H7 (cell line): Measurements from ENCODE around the gene ZNF23. TPM values are rescaled to one million over a fixed set of nuclear protein-coding genes. Genes with fewer than 3 reads are reported as not detected.
A peak's percentile ranks its signal among the peaks of the same experiment; 100 is the strongest.

Source experiments
- DNase-seq: peaks from one replicate; pipeline ENCODE4 v3.0.0; 2012
- H3K27me3 ChIP-seq: 2 replicates; pipeline ENCODE4 v1.6.0; 2011; ENCODE audit warnings: mild to moderate bottlenecking, low read length; ENCODE audit not compliant: control insufficient read depth, insufficient read depth
- H3K36me3 ChIP-seq: replicated peaks from 2 replicates; pipeline ENCODE4 v1.5.1; 2011; ENCODE audit warnings: low read length; ENCODE audit not compliant: control insufficient read depth, insufficient read depth
- H3K4me3 ChIP-seq: 2 replicates; pipeline ENCODE4 v1.5.1; 2011; ENCODE audit warnings: low read depth, mild to moderate bottlenecking, control low read depth, low read length, moderate library complexity; ENCODE audit not compliant: insufficient read depth
- total RNA-seq: library from RNA; depleted of rRNA; stranded (reverse); fragments of >200 nt; shearing (Covaris generic); gene quantifications from 2 replicates; pipeline ENCODE4 v1.2.3, GENCODE V29; 2014; rRNA removed

ZNF23 gene
- total RNA-seq, 1 experiment from 2014 or later, result 9.8 TPM

GRCh38 chr16:71406724-71407123 is 55.3 kb downstream of the ZNF23 start:
- no peak for DNase-seq
- Histone ChIP-seq H3K27me3 (no peaks in the 10 kb centered on the region), H3K36me3 (no peaks in the 10 kb centered on the region), H3K4me3 (no peak overlapping the region)

- Histone ChIP-seq H3K27me3 (no peaks in the 10 kb centered on the region), H3K36me3 (no peaks in the 10 kb centered on the region), H3K4me3 (no peak overlapping the region)
- DNase-seq, result no peak
These were observed 55.7 kb downstream of the ZNF23 start for GRCh38 chr16:71406316-71406715.

GRCh38 chr16:71404364-71404763 is 57.7 kb downstream of the ZNF23 start:
- Histone ChIP-seq H3K4me3 (no peak overlapping the region), H3K36me3 (no peaks in the 10 kb centered on the region), H3K27me3 (no peaks in the 10 kb centered on the region)
- no peak for DNase-seq

GRCh38 chr16:71402674-71403073 is 59.4 kb downstream of the ZNF23 start:
- Histone ChIP-seq H3K36me3 (no peaks in the 10 kb centered on the region), H3K27me3 (no peaks in the 10 kb centered on the region), H3K4me3 (no peak overlapping the region)
- DNase-seq, result no peak

- Histone ChIP-seq H3K36me3 (no peaks in the 10 kb centered on the region), H3K4me3 (no peak overlapping the region), H3K27me3 (no peaks in the 10 kb centered on the region)
- peak; percentile 53 for DNase-seq
These were observed 60.0 kb downstream of the ZNF23 start for GRCh38 chr16:71402007-71402406.

- no peaks in the 10 kb centered on the region for H3K27me3 ChIP-seq
- H3K36me3 ChIP-seq, result no peaks in the 10 kb centered on the region
- H3K4me3 ChIP-seq, result no peak overlapping the region
- DNase-seq, result no peak
These were observed 62.1 kb downstream of the ZNF23 start for GRCh38 chr16:71399801-71400563.

Other genes with a start within 250 kb of the ZNF23 start
- gene HYDIN, start 231.5 kb downstream of the ZNF23 start, total RNA-seq, result 0.63 and 0.69 TPM in 2 replicates
- gene CMTR2, start 172.8 kb downstream of the ZNF23 start, total RNA-seq, result 19.8 and 25.0 TPM in 2 replicates
- gene CALB2, start 103.5 kb downstream of the ZNF23 start, total RNA-seq, result 0.30 and 1.0 TPM in 2 replicates
- gene TLE7, start 20.2 kb downstream of the ZNF23 start, total RNA-seq, result not detected in 2 replicates
- gene ZNF19, start 27.1 kb upstream of the ZNF23 start, total RNA-seq, result 1.7 and 2.6 TPM in 2 replicates
- gene CHST4, start 64.2 kb upstream of the ZNF23 start, total RNA-seq, result 6.7 and 7.6 TPM in 2 replicates
- not detected in 2 replicates for gene TAT, start 114.8 kb upstream of the ZNF23 start, total RNA-seq
- gene MARVELD3, start 163.9 kb upstream of the ZNF23 start, total RNA-seq, result 3.4 and 3.8 TPM in 2 replicates